OCI-LY3 (cell line): ENCODE results near the gene UBE2E2.
A peak's percentile ranks its signal among the peaks of the same experiment; 100 is the strongest.

Experiments used
- H2AFZ ChIP-seq: fragments of 200-600, 300-600 bp; shearing (Covaris generic); 2 replicates; pipeline ENCODE4 v1.6.0; 2014; ENCODE audit warnings: antibody characterized with exemption, low read depth, low read length
- H3K27ac ChIP-seq: fragments of 200-600, 300-600 bp; sonication (generic); 2 replicates; pipeline ENCODE4 v1.5.1; 2014; ENCODE audit warnings: mild to moderate bottlenecking, low read length, moderate library complexity, mixed read lengths
- H3K27me3 ChIP-seq: fragments of 200-600, 300-600 bp; sonication (generic); 2 replicates; pipeline ENCODE4 v1.6.1; 2014; ENCODE audit warnings: low read depth, low read length, mixed read lengths
- H3K36me3 ChIP-seq: fragments of 200-600, 300-600 bp; sonication (generic); replicated peaks from 2 replicates; pipeline ENCODE3; 2014; ENCODE audit warnings: low read depth, low read length, mixed read lengths
- H3K4me1 ChIP-seq: fragments of 300-600, 200-600 bp; sonication (generic); 2 replicates; pipeline ENCODE4 v1.6.1; 2014; ENCODE audit warnings: low read length, mixed read lengths
- H3K4me2 ChIP-seq: fragments of 200-600, 300-600 bp; sonication (generic); 2 replicates; pipeline ENCODE4 v1.6.1; 2014; ENCODE audit warnings: low read length, mixed read lengths
- H3K4me3 ChIP-seq: fragments of 300-600, 200-600 bp; sonication (generic); 2 replicates; pipeline ENCODE4 v1.5.1; 2014; ENCODE audit warnings: antibody characterized with exemption, mild to moderate bottlenecking, low read length, moderate library complexity
- H3K79me2 ChIP-seq: fragments of 300-600, 200-600 bp; shearing (Covaris generic); 2 replicates; pipeline ENCODE4 v1.6.1; 2014; ENCODE audit warnings: mild to moderate bottlenecking, low read length, mixed read lengths
- H3K9ac ChIP-seq: fragments of 300-600, 200-600 bp; shearing (Covaris generic); 2 replicates; pipeline ENCODE4 v1.6.0; 2014; ENCODE audit warnings: mild to moderate bottlenecking, low read length, moderate library complexity
- H3K9me3 ChIP-seq: fragments of 200-600, 300-600 bp; shearing (Covaris generic); 2 replicates; pipeline ENCODE4 v1.6.1; 2014; ENCODE audit warnings: low read length, mixed read lengths; ENCODE audit not compliant: insufficient read depth
- H4K20me1 ChIP-seq: fragments of 200-600, 300-600 bp; sonication (generic); 2 replicates; pipeline ENCODE4 v1.6.1; 2016; ENCODE audit warnings: low read length, mixed read lengths; ENCODE audit not compliant: insufficient read depth
- CTCF ChIP-seq: fragments of 200-600, 300-600 bp; sonication (generic); IDR thresholded peaks from 2 replicates; pipeline ENCODE4 v1.5.1; 2014; ENCODE audit warnings: antibody characterized with exemption, low read length, low read depth
- EZH2phosphoT487 ChIP-seq: fragments of 200-600 bp; shearing (Covaris generic); IDR thresholded peaks from 2 replicates; pipeline ENCODE4 v1.6.1; 2018; ENCODE audit warnings: antibody characterized with exemption, mixed run types, low read depth

UBE2E2 gene

GRCh38 chr3:23591374-23591773 is 388.2 kb downstream of the UBE2E2 start:
- peaks cover 3% of the 10 kb centered on the region for H3K36me3 ChIP-seq
- H3K9me3 ChIP-seq, result no peaks in the 10 kb centered on the region
- H3K79me2 ChIP-seq, result no peaks in the 10 kb centered on the region
- no peak overlapping the region for H3K4me3 ChIP-seq
- H4K20me1 ChIP-seq, result no peaks in the 10 kb centered on the region
- no peak overlapping the region for H2AFZ ChIP-seq
- no peak for TF ChIP-seq CTCF
- no peak for TF ChIP-seq EZH2phosphoT487
- no peak overlapping the region for H3K9ac ChIP-seq
- H3K27me3 ChIP-seq, result no peaks in the 10 kb centered on the region
- peaks cover 31% of the 10 kb centered on the region for H3K4me1 ChIP-seq
- no peak overlapping the region for H3K27ac ChIP-seq
- H3K4me2 ChIP-seq, result no peak overlapping the region

- Histone ChIP-seq H3K36me3 (peaks cover 8% of the 10 kb centered on the region), H3K9ac (peak overlapping the region; percentile 31; the same call in 1 of the 2 replicates), H3K79me2 (no peaks in the 10 kb centered on the region), H2AFZ (no peak overlapping the region), H3K9me3 (no peaks in the 10 kb centered on the region), H3K4me2 (peak overlapping the region; percentile 70), H4K20me1 (no peaks in the 10 kb centered on the region), H3K27ac (peak overlapping the region; percentile 70), H3K4me1 (peaks cover 31% of the 10 kb centered on the region), H3K27me3 (no peaks in the 10 kb centered on the region), H3K4me3 (peak overlapping the region; percentile 40)
- TF ChIP-seq CTCF (no peak), EZH2phosphoT487 (no peak)
These were observed 390.1 kb downstream of the UBE2E2 start for GRCh38 chr3:23592961-23593931.

DNA sequence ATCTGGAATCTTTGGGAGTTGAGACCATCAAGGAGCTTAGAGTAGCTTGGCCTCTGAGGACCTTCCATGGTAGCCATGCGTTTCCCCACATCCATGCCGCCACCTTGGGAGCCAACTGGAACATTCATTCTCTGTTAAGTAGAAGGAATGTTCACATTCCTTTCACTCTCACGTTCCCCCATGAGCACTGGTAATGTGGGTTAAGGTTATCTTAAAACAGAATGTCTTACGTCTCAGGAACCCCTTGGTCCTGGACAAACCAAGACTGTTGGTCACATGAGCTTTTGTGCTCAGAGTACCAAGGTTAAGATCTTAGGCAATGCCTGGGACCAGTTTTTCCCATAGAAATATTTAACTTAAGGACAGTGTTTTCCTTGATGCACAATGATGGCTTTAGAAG is 390.9 kb downstream of the UBE2E2 start:
- H4K20me1 ChIP-seq, result no peaks in the 10 kb centered on the region

More for the DNA sequence above, 390.9 kb downstream of the UBE2E2 start:
- Histone ChIP-seq H2AFZ (no peak overlapping the region), H3K9ac (peak overlapping the region; percentile 31; the same call in 1 of the 2 replicates), H3K4me1 (peaks cover 31% of the 10 kb centered on the region), H3K36me3 (peaks cover 8% of the 10 kb centered on the region), H3K4me3 (peak overlapping the region; percentile 40), H3K4me2 (peak overlapping the region; percentile 70), H3K27me3 (no peaks in the 10 kb centered on the region), H3K27ac (peak overlapping the region; percentile 70), H3K9me3 (no peaks in the 10 kb centered on the region), H3K79me2 (no peaks in the 10 kb centered on the region)
- TF ChIP-seq EZH2phosphoT487 (no peak), CTCF (no peak)
